Thoracic aorta (tissue), 2 donors: ENCODE results near the gene CHDH. TPM values are rescaled to one million over a fixed set of nuclear protein-coding genes. Genes with fewer than 3 reads are reported as not detected.

Source experiments
- ATAC-seq: fragments of 150-250 bp; one replicate; pipeline ENCODE4 v1.8.0; 2017; ENCODE audit warnings: low read depth; ENCODE audit not compliant: insufficient number of reproducible peaks, low FRiP score
- DNase-seq: peaks from one replicate; pipeline ENCODE4 v3.0.0-alpha.2; 2020; ENCODE audit warnings: low spot score
- H3K27ac ChIP-seq, 2 donors: fragments of 200-600 bp; sonication (generic); 1 replicate in 1 of 2; 2 replicates in 1 of 2; pipeline ENCODE4 v1.5.1; 2016; ENCODE audit warnings: mild to moderate bottlenecking in 2 of 2, moderate library complexity in 2 of 2
- H3K27me3 ChIP-seq: fragments of 200-600 bp; sonication (generic); replicated peaks from 2 replicates; pipeline ENCODE4 v1.6.0; 2016; ENCODE audit warnings: mild to moderate bottlenecking; ENCODE audit not compliant: insufficient read depth
- H3K36me3 ChIP-seq: fragments of 200-600 bp; sonication (generic); one replicate; pipeline ENCODE4 v1.5.1; 2016
- H3K4me1 ChIP-seq, 2 donors: fragments of 200-600 bp; sonication (generic); 1 replicate in 1 of 2; 2 replicates in 1 of 2; pipeline versions ENCODE4 v1.5.1 to v1.6.0; 2016; ENCODE audit warnings: low read depth in 2 of 2, mild to moderate bottlenecking in 1 of 2; ENCODE audit not compliant: control insufficient read depth in 1 of 2
- H3K4me3 ChIP-seq: fragments of 200-600 bp; sonication (generic); 2 replicates; pipeline ENCODE4 v1.5.1; 2016; ENCODE audit warnings: mild to moderate bottlenecking
- H3K9me3 ChIP-seq: fragments of 200-600 bp; sonication (generic); 2 replicates; pipeline ENCODE4 v1.5.1; 2016
- CTCF ChIP-seq: fragments of 200-600 bp; sonication (generic); IDR thresholded peaks from one replicate; pipeline ENCODE4 v1.5.1; 2019; ENCODE audit warnings: antibody characterized with exemption
- total RNA-seq, 2 donors: library from RNA; depleted of rRNA; stranded (reverse); fragments of >200 nt; gene quantifications; one replicate each; pipeline versions ENCODE4 v1.1.0 to v1.2.3, GENCODE V29; 2016

The CHDH gene
- total RNA-seq, 2 donors from 2014 or later: 0.68 to 8.4 TPM

GRCh38 chr3:53798144-53798543 lies 48.1 kb downstream of the CHDH start:
- no peak overlapping the region for H3K27ac ChIP-seq
- no peak for ATAC-seq
- H3K36me3 ChIP-seq: no peaks in the 10 kb centered on the region
- no peaks in the 10 kb centered on the region for H3K27me3 ChIP-seq
- H3K9me3 ChIP-seq: no peaks in the 10 kb centered on the region
- DNase-seq: no peak
- no peak for TF ChIP-seq CTCF
- peaks cover 2 to 20% of the 10 kb centered on the region in 2 donors for H3K4me1 ChIP-seq
- no peak overlapping the region for H3K4me3 ChIP-seq

GRCh38 chr3:53795789-53796560 lies 50.2 kb downstream of the CHDH start:
- DNase-seq (no peak), ATAC-seq (no peak)
- H3K36me3 ChIP-seq: no peaks in the 10 kb centered on the region
- no peaks in the 10 kb centered on the region for H3K27me3 ChIP-seq
- H3K4me1 ChIP-seq: peaks cover 2 to 20% of the 10 kb centered on the region in 2 donors
- no peak overlapping the region for H3K27ac ChIP-seq
- H3K4me3 ChIP-seq: no peak overlapping the region
- no peak for TF ChIP-seq CTCF
- H3K9me3 ChIP-seq: no peaks in the 10 kb centered on the region

DNA sequence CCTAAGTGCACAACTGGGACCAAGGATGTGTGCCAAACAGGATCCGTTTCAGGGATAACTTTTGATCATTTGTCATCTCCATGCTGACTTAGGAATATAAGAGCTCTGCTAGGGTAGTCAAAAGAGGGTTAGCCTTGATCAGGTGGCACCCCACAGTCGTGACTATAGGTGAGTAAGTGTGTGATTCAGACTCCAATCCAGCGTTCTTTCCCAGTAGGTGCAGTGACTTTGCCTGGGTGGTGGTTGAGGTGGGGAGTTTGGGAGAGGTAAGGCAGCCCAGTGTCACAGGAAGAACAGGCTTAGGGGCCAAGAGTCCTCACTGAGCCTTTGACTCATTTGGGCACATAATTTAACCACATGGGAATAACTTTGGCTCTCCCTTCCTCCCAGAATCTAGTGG lies 51.0 kb downstream of the CHDH start:
- no peak for DNase-seq

GRCh38 chr3:53794597-53794996 lies 51.6 kb downstream of the CHDH start:
- no peak overlapping the region for H3K27ac ChIP-seq
- H3K4me1 ChIP-seq: peaks cover 2 to 20% of the 10 kb centered on the region in 2 donors
- no peak overlapping the region for H3K4me3 ChIP-seq
- ATAC-seq (no peak), DNase-seq (no peak)
- no peak for TF ChIP-seq CTCF
- no peaks in the 10 kb centered on the region for H3K9me3 ChIP-seq
- no peaks in the 10 kb centered on the region for H3K36me3 ChIP-seq
- no peaks in the 10 kb centered on the region for H3K27me3 ChIP-seq

More for the DNA sequence above, 51.0 kb downstream of the CHDH start:
- H3K4me1 ChIP-seq: peaks cover 2 to 20% of the 10 kb centered on the region in 2 donors
- no peak overlapping the region for H3K27ac ChIP-seq
- no peak for ATAC-seq
- no peaks in the 10 kb centered on the region for H3K9me3 ChIP-seq
- no peak overlapping the region for H3K4me3 ChIP-seq
- no peak for TF ChIP-seq CTCF
- no peaks in the 10 kb centered on the region for H3K27me3 ChIP-seq
- no peaks in the 10 kb centered on the region for H3K36me3 ChIP-seq

GRCh38 chr3:53792866-53793265 lies 53.4 kb downstream of the CHDH start:
- no peak for ATAC-seq
- no peaks in the 10 kb centered on the region for H3K27me3 ChIP-seq
- H3K9me3 ChIP-seq: no peaks in the 10 kb centered on the region
- H3K4me1 ChIP-seq: peaks cover 2 to 20% of the 10 kb centered on the region in 2 donors
- no peak for TF ChIP-seq CTCF
- no peak for DNase-seq
- H3K36me3 ChIP-seq: no peaks in the 10 kb centered on the region
- no peak overlapping the region for H3K4me3 ChIP-seq
- H3K27ac ChIP-seq: no peak overlapping the region
